ENCODE measurements around the gene TVP23A. TPM values are rescaled to one million over a fixed set of nuclear protein-coding genes. Genes with fewer than 3 reads are reported as not detected.

The TVP23A gene
- polyA plus RNA-seq, 1 donor from 2014 or later = 9.1 TPM

DNA sequence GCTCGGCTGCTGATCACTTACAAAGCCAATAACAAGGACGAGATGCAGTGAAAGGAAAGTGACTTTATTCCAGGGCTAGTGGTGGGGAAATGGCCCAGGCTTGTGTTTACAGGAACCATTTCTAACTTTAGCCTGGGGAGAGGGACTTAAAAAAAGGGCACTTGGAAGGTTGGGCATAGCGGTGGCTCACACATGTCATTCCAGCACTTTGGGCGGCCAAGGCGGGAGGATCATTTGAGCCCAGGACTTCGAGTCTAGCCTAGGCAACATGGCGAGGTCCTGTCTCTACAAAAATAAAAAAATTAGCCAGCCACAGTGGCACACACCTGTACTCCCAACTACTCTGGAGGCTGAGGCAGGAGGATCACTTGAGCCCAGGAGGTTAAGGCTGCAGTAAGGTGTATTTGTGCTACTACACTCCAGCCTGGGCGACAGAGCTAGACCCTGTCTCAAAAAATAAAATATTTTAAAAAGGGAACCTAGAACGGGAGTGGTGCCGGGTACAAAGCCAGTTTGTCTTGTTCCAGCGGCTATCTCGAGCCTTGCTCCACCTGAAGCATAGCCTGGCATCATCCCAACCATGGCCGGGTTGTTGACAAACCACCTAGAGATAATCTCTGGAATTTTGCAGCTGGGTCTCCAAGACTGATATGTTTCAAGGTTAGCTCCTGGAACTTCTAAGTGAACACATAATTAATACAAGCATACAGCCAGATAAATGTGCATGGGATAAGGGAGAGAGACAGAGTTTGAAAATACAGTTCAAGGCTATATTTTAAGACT lies 5.7 kb upstream of the TVP23A start:
- TF ChIP-seq TAF1 (IDR thresholded peaks at IDR 0.05; ENCODE audit: low read depth) = no peak
- TF ChIP-seq SMC3 (conservative IDR thresholded peaks at IDR 0.05; ENCODE audit: poor library complexity) = no peak
- no peak for TF ChIP-seq RAD21 (conservative IDR thresholded peaks at IDR 0.05)
- no peak for TF ChIP-seq MXI1 (conservative IDR thresholded peaks at IDR 0.05; ENCODE audit: poor library complexity, severe bottlenecking)
- no peak for TF ChIP-seq POLR2AphosphoS5 (IDR thresholded peaks at IDR 0.05)
- TF ChIP-seq, protein P1, sequence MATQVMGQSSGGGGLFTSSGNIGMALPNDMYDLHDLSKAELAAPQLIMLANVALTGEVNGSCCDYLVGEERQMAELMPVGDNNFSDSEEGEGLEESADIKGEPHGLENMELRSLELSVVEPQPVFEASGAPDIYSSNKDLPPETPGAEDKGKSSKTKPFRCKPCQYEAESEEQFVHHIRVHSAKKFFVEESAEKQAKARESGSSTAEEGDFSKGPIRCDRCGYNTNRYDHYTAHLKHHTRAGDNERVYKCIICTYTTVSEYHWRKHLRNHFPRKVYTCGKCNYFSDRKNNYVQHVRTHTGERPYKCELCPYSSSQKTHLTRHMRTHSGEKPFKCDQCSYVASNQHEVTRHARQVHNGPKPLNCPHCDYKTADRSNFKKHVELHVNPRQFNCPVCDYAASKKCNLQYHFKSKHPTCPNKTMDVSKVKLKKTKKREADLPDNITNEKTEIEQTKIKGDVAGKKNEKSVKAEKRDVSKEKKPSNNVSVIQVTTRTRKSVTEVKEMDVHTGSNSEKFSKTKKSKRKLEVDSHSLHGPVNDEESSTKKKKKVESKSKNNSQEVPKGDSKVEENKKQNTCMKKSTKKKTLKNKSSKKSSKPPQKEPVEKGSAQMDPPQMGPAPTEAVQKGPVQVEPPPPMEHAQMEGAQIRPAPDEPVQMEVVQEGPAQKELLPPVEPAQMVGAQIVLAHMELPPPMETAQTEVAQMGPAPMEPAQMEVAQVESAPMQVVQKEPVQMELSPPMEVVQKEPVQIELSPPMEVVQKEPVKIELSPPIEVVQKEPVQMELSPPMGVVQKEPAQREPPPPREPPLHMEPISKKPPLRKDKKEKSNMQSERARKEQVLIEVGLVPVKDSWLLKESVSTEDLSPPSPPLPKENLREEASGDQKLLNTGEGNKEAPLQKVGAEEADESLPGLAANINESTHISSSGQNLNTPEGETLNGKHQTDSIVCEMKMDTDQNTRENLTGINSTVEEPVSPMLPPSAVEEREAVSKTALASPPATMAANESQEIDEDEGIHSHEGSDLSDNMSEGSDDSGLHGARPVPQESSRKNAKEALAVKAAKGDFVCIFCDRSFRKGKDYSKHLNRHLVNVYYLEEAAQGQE (IDR thresholded peaks at IDR 0.05; ENCODE audit: borderline replicate concordance) = no peak
- TF ChIP-seq EP300 (conservative IDR thresholded peaks at IDR 0.05; ENCODE audit: poor library complexity, severe bottlenecking) = no peak
- no peak for TF ChIP-seq EZH2 (IDR thresholded peaks at IDR 0.05; ENCODE audit: borderline replicate concordance, insufficient read depth, low read length, poor library complexity, severe bottlenecking)
- TF ChIP-seq, protein P2, sequence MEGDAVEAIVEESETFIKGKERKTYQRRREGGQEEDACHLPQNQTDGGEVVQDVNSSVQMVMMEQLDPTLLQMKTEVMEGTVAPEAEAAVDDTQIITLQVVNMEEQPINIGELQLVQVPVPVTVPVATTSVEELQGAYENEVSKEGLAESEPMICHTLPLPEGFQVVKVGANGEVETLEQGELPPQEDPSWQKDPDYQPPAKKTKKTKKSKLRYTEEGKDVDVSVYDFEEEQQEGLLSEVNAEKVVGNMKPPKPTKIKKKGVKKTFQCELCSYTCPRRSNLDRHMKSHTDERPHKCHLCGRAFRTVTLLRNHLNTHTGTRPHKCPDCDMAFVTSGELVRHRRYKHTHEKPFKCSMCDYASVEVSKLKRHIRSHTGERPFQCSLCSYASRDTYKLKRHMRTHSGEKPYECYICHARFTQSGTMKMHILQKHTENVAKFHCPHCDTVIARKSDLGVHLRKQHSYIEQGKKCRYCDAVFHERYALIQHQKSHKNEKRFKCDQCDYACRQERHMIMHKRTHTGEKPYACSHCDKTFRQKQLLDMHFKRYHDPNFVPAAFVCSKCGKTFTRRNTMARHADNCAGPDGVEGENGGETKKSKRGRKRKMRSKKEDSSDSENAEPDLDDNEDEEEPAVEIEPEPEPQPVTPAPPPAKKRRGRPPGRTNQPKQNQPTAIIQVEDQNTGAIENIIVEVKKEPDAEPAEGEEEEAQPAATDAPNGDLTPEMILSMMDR (IDR thresholded peaks at IDR 0.05; ENCODE audit: poor library complexity, severe bottlenecking) = no peak
- Histone ChIP-seq H4K20me1 (ENCODE audit: insufficient read depth) (no peaks in the 10 kb centered on the region), H3K36me3 (ENCODE audit: insufficient read depth, low read length) (no peaks in the 10 kb centered on the region), H3K27me3 (ENCODE audit: insufficient read depth, low read depth, low read length) (no peaks in the 10 kb centered on the region), H3K4me2 (ENCODE audit: low read length) (no peak overlapping the region), H3K9ac (ENCODE audit: low read length) (no peak overlapping the region), H3K9me3 (ENCODE audit: low read length) (no peaks in the 10 kb centered on the region), H3K9me2 (ENCODE audit: insufficient read depth, low read length) (no peaks in the 10 kb centered on the region), H3K79me2 (replicated peaks; ENCODE audit: insufficient read depth, low read length) (no peaks in the 10 kb centered on the region), H3K4me3 (ENCODE audit: low read length) (no peak overlapping the region), H3F3A (ENCODE audit: insufficient read depth, low read length, poor library complexity, severe bottlenecking) (no peaks in the 10 kb centered on the region), H3K27ac (ENCODE audit: low read length) (no peak overlapping the region), H2AFZ (ENCODE audit: low read depth, low read length) (no peak overlapping the region)

DNA sequence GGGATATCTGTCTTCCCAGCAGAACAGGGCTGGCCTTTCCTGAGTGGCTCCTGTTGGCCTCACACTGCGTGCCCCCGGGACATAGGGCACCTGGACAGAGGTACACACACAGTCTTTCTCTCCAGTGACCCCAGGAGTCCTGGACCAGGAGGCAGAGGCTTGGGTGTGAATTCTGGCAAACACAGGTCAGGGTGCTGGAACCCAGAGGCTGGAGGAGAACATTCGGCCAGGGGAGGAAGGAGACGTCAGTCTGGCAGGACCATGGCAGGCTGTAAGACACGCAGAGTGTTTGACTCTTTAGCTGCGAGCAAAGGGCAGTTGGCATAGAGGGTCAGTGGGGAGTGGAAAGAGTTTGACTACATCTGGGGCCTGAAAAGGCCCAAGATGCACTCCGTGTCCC lies 4.1 kb upstream of the TVP23A start:
- no peaks in the 10 kb centered on the region for H3K27me3 ChIP-seq (ENCODE audit: insufficient read depth, low read depth, low read length)
- no peaks in the 10 kb centered on the region for H3K79me2 ChIP-seq (replicated peaks; ENCODE audit: insufficient read depth, low read length)
- no peaks in the 10 kb centered on the region for H3K9me3 ChIP-seq (ENCODE audit: low read length)
- no peaks in the 10 kb centered on the region for H3K36me3 ChIP-seq (ENCODE audit: insufficient read depth, low read length)
- no peak overlapping the region for H3K4me3 ChIP-seq (ENCODE audit: low read length)
- no peaks in the 10 kb centered on the region for H3K9me2 ChIP-seq (ENCODE audit: insufficient read depth, low read length)
- no peak overlapping the region for H3K27ac ChIP-seq (ENCODE audit: low read length)
- H2AFZ ChIP-seq (ENCODE audit: low read depth, low read length) = no peak overlapping the region
- no peak overlapping the region for H3K9ac ChIP-seq (ENCODE audit: low read length)
- H3F3A ChIP-seq (ENCODE audit: insufficient read depth, low read length, poor library complexity, severe bottlenecking) = no peaks in the 10 kb centered on the region
- no peaks in the 10 kb centered on the region for H4K20me1 ChIP-seq (ENCODE audit: insufficient read depth)
- TF ChIP-seq EP300 (conservative IDR thresholded peaks at IDR 0.05; ENCODE audit: poor library complexity, severe bottlenecking) = no peak
- TF ChIP-seq, protein P2 (IDR thresholded peaks at IDR 0.05; ENCODE audit: poor library complexity, severe bottlenecking) = no peak
- no peak for TF ChIP-seq RAD21 (conservative IDR thresholded peaks at IDR 0.05)
- no peak for TF ChIP-seq TAF1 (IDR thresholded peaks at IDR 0.05; ENCODE audit: low read depth)
- no peak for TF ChIP-seq SMC3 (conservative IDR thresholded peaks at IDR 0.05; ENCODE audit: poor library complexity)
- TF ChIP-seq EZH2 (IDR thresholded peaks at IDR 0.05; ENCODE audit: borderline replicate concordance, insufficient read depth, low read length, poor library complexity, severe bottlenecking) = no peak
- no peak for TF ChIP-seq POLR2AphosphoS5 (IDR thresholded peaks at IDR 0.05)
- TF ChIP-seq MXI1 (conservative IDR thresholded peaks at IDR 0.05; ENCODE audit: poor library complexity, severe bottlenecking) = no peak
- TF ChIP-seq, protein P1 (IDR thresholded peaks at IDR 0.05; ENCODE audit: borderline replicate concordance) = no peak
- H3K4me2 ChIP-seq (ENCODE audit: low read length) = no peak overlapping the region
